Hematopoietic multipotent progenitor cell treated with erythropoietin and hydrocortisone succinate and interleukin-3 and kit ligand, for 8 days (in vitro differentiated cells): Measurements from ENCODE around the gene VPS50.
"Not testable (repeated sequence)": the region's sequence is repeated elsewhere in the genome, so short reads cannot be mapped to it uniquely, and the experiment has no call there.

Source experiments
- DNase-seq: peaks from one replicate; pipeline ENCODE4 v3.0.0-alpha.2; 2015

VPS50 gene

GRCh38 chr7:93337052-93337451 lies 104.9 kb downstream of the VPS50 start:
- no peak for DNase-seq

GRCh38 chr7:93342178-93342577 lies 110.0 kb downstream of the VPS50 start:
- not testable (repeated sequence) for DNase-seq

- DNase-seq: no peak
Observed at GRCh38 chr7:93350338-93350737, 118.2 kb downstream of the VPS50 start.

- DNase-seq: no peak
Observed at GRCh38 chr7:93352881-93353280, 120.7 kb downstream of the VPS50 start.

- DNase-seq: no peak
Observed at GRCh38 chr7:93354815-93355214, 122.6 kb downstream of the VPS50 start.

GRCh38 chr7:93359520-93360198 lies 127.5 kb downstream of the VPS50 start:
- DNase-seq: no peak

GRCh38 chr7:93361853-93362252 lies 129.7 kb downstream of the VPS50 start:
- DNase-seq: no peak

GRCh38 chr7:93364806-93365205 lies 132.6 kb downstream of the VPS50 start:
- no peak for DNase-seq

- DNase-seq: no peak
Observed at GRCh38 chr7:93365341-93365740, 133.2 kb downstream of the VPS50 start.

GRCh38 chr7:93366816-93367215 lies 134.7 kb downstream of the VPS50 start:
- no peak for DNase-seq

GRCh38 chr7:93367254-93367653 lies 135.1 kb downstream of the VPS50 start:
- no peak for DNase-seq

- not testable (repeated sequence) for DNase-seq
Observed at GRCh38 chr7:93370937-93371336, 138.8 kb downstream of the VPS50 start.

GRCh38 chr7:93373537-93373936 lies 141.4 kb downstream of the VPS50 start:
- no peak for DNase-seq

GRCh38 chr7:93374345-93374940 lies 142.3 kb downstream of the VPS50 start:
- DNase-seq: peak; percentile 46

- no peak for DNase-seq
Observed at GRCh38 chr7:93375603-93376002, 143.4 kb downstream of the VPS50 start.

GRCh38 chr7:93378131-93378760 lies 146.1 kb downstream of the VPS50 start:
- no peak for DNase-seq

GRCh38 chr7:93382362-93382761 lies 150.2 kb downstream of the VPS50 start:
- no peak for DNase-seq

- DNase-seq: no peak
Observed at GRCh38 chr7:93390660-93391059, 158.5 kb downstream of the VPS50 start.

GRCh38 chr7:93392984-93393383 lies 160.8 kb downstream of the VPS50 start:
- DNase-seq: no peak

- DNase-seq: no peak
Observed at GRCh38 chr7:93399642-93400041, 167.5 kb downstream of the VPS50 start.

GRCh38 chr7:93402944-93403343 lies 170.8 kb downstream of the VPS50 start:
- DNase-seq: no peak

- DNase-seq: no peak
Observed at GRCh38 chr7:93407239-93407638, 175.1 kb downstream of the VPS50 start.

GRCh38 chr7:93409324-93409723 lies 177.2 kb downstream of the VPS50 start:
- no peak for DNase-seq
